IMR-90 (cell line): ENCODE results near the gene CNPY1. TPM values are rescaled to one million over a fixed set of nuclear protein-coding genes. Genes with fewer than 3 reads are reported as not detected.

Experiments used
- ATAC-seq: fragments of 200-7000 bp; cut with Tn5 transposase; 2 replicates; pipeline ENCODE4 v1.9.1; 2020; ENCODE audit warnings: low read depth, mild to moderate bottlenecking, moderate library complexity
- BruUV-seq: library from RNA; stranded (reverse); fragments of 400-500 nt; replicated peaks from 2 replicates; lab custom pipeline; 2021; lab: Mats Ljungman, UMichigan
- CTCF ChIA-PET: fragments of 300-600 bp; formaldehyde crosslinking; extraction: SDS; loops from one replicate; lab custom pipeline; 2021; ENCODE audit warnings: antibody characterized with exemption; lab: Yijun Ruan, JAX
- POLR2A ChIA-PET: fragments of 300-600 bp; sonication (Branson Sonifier 250); formaldehyde crosslinking; loops from one replicate; lab custom pipeline; 2022; ENCODE audit warnings: antibody characterized with exemption; ENCODE audit not compliant: unreplicated experiment; lab: Charles Lee
- DNase-seq: peaks from one replicate; pipeline ENCODE4 v3.0.0; 2013
- H2AFZ ChIP-seq: replicated peaks from 2 replicates; pipeline ENCODE3; 2013; ENCODE audit warnings: low read length, mild to moderate bottlenecking; ENCODE audit not compliant: poor library complexity
- H2AK5ac ChIP-seq: 2 replicates; pipeline ENCODE4 v1.6.1; 2013; ENCODE audit warnings: low read depth, low read length, inconsistent platforms
- H2AK9ac ChIP-seq: replicated peaks from 2 replicates; pipeline ENCODE3; 2013; ENCODE audit warnings: mild to moderate bottlenecking, low read depth, low read length, moderate library complexity; ENCODE audit not compliant: poor library complexity
- H2BK120ac ChIP-seq: 2 replicates; pipeline ENCODE4 v1.6.1; 2013; ENCODE audit warnings: low read depth, low read length, inconsistent platforms
- H2BK15ac ChIP-seq: 3 replicates; pipeline ENCODE4 v1.6.1; 2013; ENCODE audit warnings: low read depth, low read length, inconsistent platforms
- H2BK20ac ChIP-seq: 2 replicates; pipeline ENCODE4 v1.6.1; 2013; ENCODE audit warnings: low read depth, mild to moderate bottlenecking, inconsistent platforms, low read length, moderate library complexity
- H2BK5ac ChIP-seq: 2 replicates; pipeline ENCODE4 v1.6.1; 2013; ENCODE audit warnings: mild to moderate bottlenecking, low read depth, low read length, inconsistent platforms; ENCODE audit not compliant: poor library complexity, severe bottlenecking
- H3K14ac ChIP-seq: replicated peaks from 2 replicates; pipeline ENCODE4 v1.6.1; 2013; ENCODE audit warnings: low read depth, low read length, inconsistent platforms
- H3K18ac ChIP-seq: 2 replicates; pipeline ENCODE4 v1.6.1; 2013; ENCODE audit warnings: low read depth, low read length, control low read depth
- H3K23ac ChIP-seq: 2 replicates; pipeline ENCODE4 v1.6.1; 2013; ENCODE audit warnings: low read depth, low read length, inconsistent platforms
- H3K27ac ChIP-seq: 2 replicates; pipeline ENCODE4 v1.5.1; 2013; ENCODE audit warnings: mild to moderate bottlenecking, control low read depth, low read length; ENCODE audit not compliant: insufficient read depth
- H3K27me3 ChIP-seq: 2 replicates; pipeline ENCODE4 v1.6.1; 2013; ENCODE audit warnings: low read length; ENCODE audit not compliant: control insufficient read depth, insufficient read depth
- H3K36me3 ChIP-seq: 2 replicates; pipeline ENCODE4 v1.6.1; 2013; ENCODE audit warnings: low read length, mixed read lengths; ENCODE audit not compliant: control insufficient read depth, insufficient read depth
- H3K4ac ChIP-seq: 2 replicates; pipeline ENCODE4 v1.6.1; 2013; ENCODE audit warnings: low read depth, low read length, inconsistent platforms
- H3K4me1 ChIP-seq: 2 replicates; pipeline ENCODE4 v1.6.1; 2013; ENCODE audit warnings: low read length, mixed read lengths; ENCODE audit not compliant: control insufficient read depth, insufficient read depth
- H3K4me2 ChIP-seq: 2 replicates; pipeline ENCODE4 v1.6.1; 2013; ENCODE audit warnings: low read depth, mild to moderate bottlenecking, control low read depth, low read length, moderate library complexity
- H3K4me3 ChIP-seq: 2 replicates; pipeline ENCODE4 v1.5.1; 2013; ENCODE audit warnings: low read depth, mild to moderate bottlenecking, control low read depth, low read length, moderate library complexity; ENCODE audit not compliant: insufficient read depth
- H3K56ac ChIP-seq: 2 replicates; pipeline ENCODE4 v1.6.1; 2013; ENCODE audit warnings: low read length, inconsistent platforms; ENCODE audit not compliant: insufficient read depth; ENCODE audit errors: extremely low read depth
- H3K79me1 ChIP-seq, 2 experiments: 2 replicates each; pipeline ENCODE4 v1.6.1; 2013; ENCODE audit warnings: low read length in 2 of 2, inconsistent platforms in 1 of 2, low read depth in 1 of 2
- H3K9ac ChIP-seq: 2 replicates; pipeline ENCODE4 v1.6.1; 2013; ENCODE audit warnings: low read depth, low read length, control low read depth
- H3K9me1 ChIP-seq: 2 replicates; pipeline ENCODE4 v1.6.1; 2013; ENCODE audit warnings: low read length, inconsistent platforms; ENCODE audit not compliant: insufficient read depth
- H3K9me3 ChIP-seq: 2 replicates; pipeline ENCODE4 v1.6.1; 2013; ENCODE audit warnings: low read length; ENCODE audit not compliant: control insufficient read depth, insufficient read depth
- H4K20me1 ChIP-seq: 2 replicates; pipeline ENCODE4 v1.6.1; 2013; ENCODE audit warnings: low read length, inconsistent platforms; ENCODE audit not compliant: insufficient read depth
- H4K5ac ChIP-seq: 2 replicates; pipeline ENCODE4 v1.6.1; 2013; ENCODE audit warnings: mild to moderate bottlenecking, low read depth, low read length, control low read depth
- H4K8ac ChIP-seq, 2 experiments: 2 replicates each; pipeline ENCODE4 v1.6.1; 2013; ENCODE audit warnings: low read depth in 2 of 2, low read length in 2 of 2, control low read depth in 1 of 2, inconsistent platforms in 1 of 2
- H4K91ac ChIP-seq: 2 replicates; pipeline ENCODE4 v1.6.1; 2013; ENCODE audit warnings: low read depth, low read length, inconsistent platforms; ENCODE audit not compliant: insufficient read depth
- CEBPB ChIP-seq: IDR thresholded peaks from 2 replicates; pipeline ENCODE4 v1.6.1; 2012; ENCODE audit warnings: low read depth, low read length, improper control_type of control experiment
- CTCF ChIP-seq: conservative IDR thresholded peaks from 2 replicates; pipeline ENCODE4 v1.5.1; 2012; ENCODE audit warnings: mild to moderate bottlenecking, low read depth, low read length, improper control_type of control experiment
- MAZ ChIP-seq: IDR thresholded peaks from 2 replicates; pipeline ENCODE4 v1.6.1; 2012; ENCODE audit warnings: low read depth, mild to moderate bottlenecking, low read length, improper control_type of control experiment, moderate library complexity, borderline replicate concordance
- MXI1 ChIP-seq: IDR thresholded peaks from 2 replicates; pipeline ENCODE4 v1.6.1; 2012; ENCODE audit warnings: low read depth, mild to moderate bottlenecking, low read length, moderate library complexity, borderline replicate concordance
- NFE2L2 ChIP-seq: fragments of 150-350 bp; IDR thresholded peaks from 2 replicates; pipeline ENCODE4 v1.6.1; 2016; ENCODE audit warnings: low read depth, mild to moderate bottlenecking, low read length
- RFX5 ChIP-seq: IDR thresholded peaks from 2 replicates; pipeline ENCODE4 v1.8.0; 2012; ENCODE audit warnings: low read depth, mild to moderate bottlenecking, low read length, moderate library complexity
- SMC3 ChIP-seq: fragments of 150-350 bp; IDR thresholded peaks from 2 replicates; pipeline ENCODE4 v1.6.1; 2016; ENCODE audit warnings: low read depth, mild to moderate bottlenecking, antibody characterized with exemption, low read length, moderate library complexity
- USF2 ChIP-seq: fragments of 150-350 bp; IDR thresholded peaks from 2 replicates; pipeline ENCODE4 v1.6.1; 2017; ENCODE audit warnings: mild to moderate bottlenecking, antibody characterized with exemption, low read length, low read depth
- WGBS, 2 experiments: methylation state at CpG; one replicate each; pipeline versions ENCODE4 v1.1.5 to v1.1.7; 2013; ENCODE audit warnings: missing lambda C conversion rate in 2 of 2; ENCODE audit not compliant: insufficient read length in 1 of 2; ENCODE audit errors: extremely low coverage in 2 of 2; 5-methylcytosine and 5-hydroxymethylcytosine counted together
- dilution Hi-C: fragments of 300-500 bp; cut with HindIII; formaldehyde crosslinking; loops from one replicate; pipeline ENCODE4 v1.14.3; 2018; ENCODE audit warnings: low sequenced_read_pairs; ENCODE audit not compliant: unreplicated experiment
- in situ Hi-C: fragments of 300-500 bp; cut with MboI; formaldehyde crosslinking; loops from 3 replicates; pipeline ENCODE4 v1.14.3; 2019; ENCODE audit warnings: low sequenced_read_pairs, inconsistent platforms, mixed read lengths
- intact Hi-C: fragments of 100-400 bp; cut with micrococcal nuclease; formaldehyde crosslinking; loops from 2 replicates; pipeline ENCODE4 v1.10.0; 2022
- polyA plus RNA-seq, 3 experiments: library from polyadenylated mRNA; depleted of rRNA; stranded (reverse); fragments of >200 nt; gene quantifications; 2 replicates each; pipeline ENCODE4 v1.2.3, GENCODE V29; 2012; ENCODE audit warnings: low replicate concordance in 1 of 3
- total RNA-seq: library from RNA; depleted of rRNA; stranded (reverse); fragments of >200 nt; gene quantifications from 2 replicates; pipeline ENCODE4 v1.2.3, GENCODE V29; 2012

CNPY1 gene
- total and polyA plus RNA-seq, 2 of the 4 experiments (the other 2 are of a cell fraction), result not detected

GRCh38 chr7:155566011-155566836 lies 19.9 kb upstream of the CNPY1 start:
- Histone ChIP-seq H2BK120ac (no peak overlapping the region), H3K27ac (no peak overlapping the region)
- in situ Hi-C loops, result no loop called here

More at GRCh38 chr7:155566011-155566836, 19.9 kb upstream of the CNPY1 start:
- Histone ChIP-seq H3K9ac (no peak overlapping the region), H3K56ac (no peak overlapping the region), H2AK9ac (no peak overlapping the region), H3K4me1 (no peaks in the 10 kb centered on the region), H2AFZ (no peak overlapping the region), H3K23ac (no peak overlapping the region), H2AK5ac (no peak overlapping the region), H3K36me3 (no peaks in the 10 kb centered on the region), H2BK15ac (no peak overlapping the region), H3K18ac (no peak overlapping the region), H3K4ac (no peak overlapping the region), H3K9me1 (no peaks in the 10 kb centered on the region), H3K9me3 (no peaks in the 10 kb centered on the region), H3K14ac (no peak overlapping the region), H4K8ac (no peak overlapping the region), H2BK5ac (no peak overlapping the region), H4K5ac (no peak overlapping the region), H3K4me3 (no peak overlapping the region), H4K91ac (no peak overlapping the region), H3K27me3 (no peaks in the 10 kb centered on the region; the same call in 1 of the 2 replicates), H4K20me1 (no peaks in the 10 kb centered on the region), H3K79me1 (no peaks in the 10 kb centered on the region), H2BK20ac (no peak overlapping the region), H3K4me2 (no peak overlapping the region)
- TF ChIP-seq CEBPB (no peak), USF2 (no peak), MAZ (no peak), SMC3 (no peak), MXI1 (no peak), CTCF (no peak), NFE2L2 (no peak), RFX5 (no peak)
- 53% methylated on average over 5 of the region's 31 CpGs; no CpG with 5 or more reads in 1 of the 2 experiments for WGBS, 2 experiments
- BruUV-seq, result no TSS peak
- POLR2A ChIA-PET, result no interaction called here
- dilution Hi-C loops, result no loop called here
- CTCF ChIA-PET, result no interaction called here
- no peak for DNase-seq
- intact Hi-C loops, result no loop called here
- ATAC-seq, result no peak
